ENCODE data around the gene SNX27.

The SNX27 gene

GRCh38 chr1:151611832-151612500, at the start of gene SNX27:
SNX27 (plus strand) TSS chr1:151612050; CDS start chr1:151612202, 152 bp downstream.
- DNase-seq (ENCODE audit: extremely low spot score): peak; percentile 96
- no peak for TF ChIP-seq CTCF (IDR thresholded peaks at IDR 0.05; ENCODE audit: control extremely low read depth, extremely low read depth, low read depth, missing control alignments)
- POLR2A ChIA-PET: interaction anchor here (0.5 kb wide), 1 partner anchor 78 kb away, joined by 3 read pairs; no protein-coding TSS in a partner anchor
- CTCF ChIA-PET: interaction anchor here (0.9 to 2.4 kb wide), 3 partner anchors 11 to 20 kb away, joined by 3 to 7 read pairs (median 6); no protein-coding TSS in a partner anchor

- no peak for TF ChIP-seq CTCF (IDR thresholded peaks at IDR 0.05; ENCODE audit: control extremely low read depth, extremely low read depth, low read depth, missing control alignments)
- ChIA-PET POLR2A (no interaction called here), CTCF (interaction anchor here (2.4 kb wide), 1 partner anchor 13 kb away, joined by 6 read pairs; no protein-coding TSS in a partner anchor)
- DNase-seq (ENCODE audit: extremely low spot score): no peak
Measured at GRCh38 chr1:151562661-151563060, 49.2 kb upstream of the SNX27 start.

GRCh38 chr1:151563376-151563775, 48.5 kb upstream of the SNX27 start:
- CTCF ChIA-PET: interaction anchor here (1.0 to 2.4 kb wide), 2 partner anchors 11 to 14 kb away, joined by 3 to 6 read pairs; no protein-coding TSS in a partner anchor
- POLR2A ChIA-PET: no interaction called here
- TF ChIP-seq CTCF (IDR thresholded peaks at IDR 0.05; ENCODE audit: control extremely low read depth, extremely low read depth, low read depth, missing control alignments): no peak
- no peak for DNase-seq (ENCODE audit: extremely low spot score)

GRCh38 chr1:151565502-151566189, 46.2 kb upstream of the SNX27 start:
- CTCF ChIA-PET: interaction anchor here (0.8 to 1.9 kb wide), 5 partner anchors 10 to 36 kb away, joined by 3 to 6 read pairs (median 4); no protein-coding TSS in a partner anchor
- POLR2A ChIA-PET: no interaction called here

GRCh38 chr1:151568626-151569088, 43.2 kb upstream of the SNX27 start:
- ChIA-PET POLR2A (no interaction called here), CTCF (no interaction called here)
- no peak for DNase-seq (ENCODE audit: extremely low spot score)
- TF ChIP-seq CTCF (IDR thresholded peaks at IDR 0.05; ENCODE audit: control extremely low read depth, extremely low read depth, low read depth, missing control alignments): no peak

More at GRCh38 chr1:151565502-151566189, 46.2 kb upstream of the SNX27 start:
- no peak for TF ChIP-seq CTCF (IDR thresholded peaks at IDR 0.05; ENCODE audit: control extremely low read depth, extremely low read depth, low read depth, missing control alignments)
- DNase-seq (ENCODE audit: extremely low spot score): no peak

GRCh38 chr1:151570819-151571218, 41.0 kb upstream of the SNX27 start:
- no peak for TF ChIP-seq CTCF (IDR thresholded peaks at IDR 0.05; ENCODE audit: control extremely low read depth, extremely low read depth, low read depth, missing control alignments)
- ChIA-PET CTCF (no interaction called here), POLR2A (no interaction called here)
- no peak for DNase-seq (ENCODE audit: extremely low spot score)

All from GM10248 (cell line).